GM19193 (cell line): ENCODE data around the gene MICAL1.

Source experiments
- POLR2A ChIP-seq: IDR thresholded peaks from 4 replicates; pipeline ENCODE4 v1.6.1; 2011; ENCODE audit not compliant: insufficient read depth, insufficient read length; ENCODE audit errors: extremely low read depth

The MICAL1 gene, protein sequence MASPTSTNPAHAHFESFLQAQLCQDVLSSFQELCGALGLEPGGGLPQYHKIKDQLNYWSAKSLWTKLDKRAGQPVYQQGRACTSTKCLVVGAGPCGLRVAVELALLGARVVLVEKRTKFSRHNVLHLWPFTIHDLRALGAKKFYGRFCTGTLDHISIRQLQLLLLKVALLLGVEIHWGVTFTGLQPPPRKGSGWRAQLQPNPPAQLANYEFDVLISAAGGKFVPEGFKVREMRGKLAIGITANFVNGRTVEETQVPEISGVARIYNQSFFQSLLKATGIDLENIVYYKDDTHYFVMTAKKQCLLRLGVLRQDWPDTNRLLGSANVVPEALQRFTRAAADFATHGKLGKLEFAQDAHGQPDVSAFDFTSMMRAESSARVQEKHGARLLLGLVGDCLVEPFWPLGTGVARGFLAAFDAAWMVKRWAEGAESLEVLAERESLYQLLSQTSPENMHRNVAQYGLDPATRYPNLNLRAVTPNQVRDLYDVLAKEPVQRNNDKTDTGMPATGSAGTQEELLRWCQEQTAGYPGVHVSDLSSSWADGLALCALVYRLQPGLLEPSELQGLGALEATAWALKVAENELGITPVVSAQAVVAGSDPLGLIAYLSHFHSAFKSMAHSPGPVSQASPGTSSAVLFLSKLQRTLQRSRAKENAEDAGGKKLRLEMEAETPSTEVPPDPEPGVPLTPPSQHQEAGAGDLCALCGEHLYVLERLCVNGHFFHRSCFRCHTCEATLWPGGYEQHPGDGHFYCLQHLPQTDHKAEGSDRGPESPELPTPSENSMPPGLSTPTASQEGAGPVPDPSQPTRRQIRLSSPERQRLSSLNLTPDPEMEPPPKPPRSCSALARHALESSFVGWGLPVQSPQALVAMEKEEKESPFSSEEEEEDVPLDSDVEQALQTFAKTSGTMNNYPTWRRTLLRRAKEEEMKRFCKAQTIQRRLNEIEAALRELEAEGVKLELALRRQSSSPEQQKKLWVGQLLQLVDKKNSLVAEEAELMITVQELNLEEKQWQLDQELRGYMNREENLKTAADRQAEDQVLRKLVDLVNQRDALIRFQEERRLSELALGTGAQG

GRCh38 chr6:109455437-109456110 is at the start of gene MICAL1:
Gene MICAL1, minus strand, starts transcription at chr6:109455772. Its CDS starts 1,576 bp downstream, at chr6:109454196.
- TF ChIP-seq POLR2A: peak; percentile 72

DNA sequence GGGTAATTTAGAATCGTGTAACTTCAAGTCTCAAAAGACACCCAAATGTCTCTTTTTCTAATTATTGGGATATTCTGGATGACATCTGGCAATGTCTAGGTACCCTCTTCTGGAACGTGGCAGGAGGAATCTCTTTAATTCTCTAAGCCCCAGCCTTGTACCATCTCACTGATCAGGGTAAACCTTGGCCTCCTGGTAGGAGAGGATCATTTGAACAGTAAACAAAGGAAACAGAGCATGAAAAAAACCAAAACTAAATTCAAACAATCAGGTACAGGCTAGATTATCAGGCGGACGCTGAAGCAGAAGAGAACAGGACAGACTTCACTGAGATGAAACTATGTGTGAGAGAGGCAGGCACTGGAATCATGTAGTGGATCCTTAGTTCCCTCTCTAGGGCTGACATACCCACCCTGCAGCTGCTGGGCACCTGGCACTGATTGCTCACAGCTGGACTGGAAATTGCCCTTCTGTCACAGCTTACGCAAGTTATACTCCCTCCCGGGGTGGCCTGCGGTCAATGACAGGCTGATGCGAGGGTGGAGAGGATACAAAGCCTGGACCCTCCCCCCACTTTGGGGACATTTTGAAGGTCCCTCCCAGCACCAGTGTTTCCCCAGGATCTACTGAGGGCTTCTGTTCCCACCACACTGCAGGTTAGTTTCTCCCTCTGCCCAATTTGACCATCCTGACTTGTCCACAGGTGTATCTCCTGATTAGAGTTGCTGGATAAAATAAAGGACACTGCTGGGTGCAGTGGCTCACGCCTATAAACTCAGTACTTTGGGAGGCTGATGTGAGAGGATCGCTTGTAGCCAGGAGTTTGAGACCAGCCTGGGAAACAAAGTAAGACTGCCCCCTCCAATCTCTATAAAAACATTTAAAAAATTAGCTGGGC is 48.0 kb upstream of the MICAL1 start:
- no peak for TF ChIP-seq POLR2A

DNA sequence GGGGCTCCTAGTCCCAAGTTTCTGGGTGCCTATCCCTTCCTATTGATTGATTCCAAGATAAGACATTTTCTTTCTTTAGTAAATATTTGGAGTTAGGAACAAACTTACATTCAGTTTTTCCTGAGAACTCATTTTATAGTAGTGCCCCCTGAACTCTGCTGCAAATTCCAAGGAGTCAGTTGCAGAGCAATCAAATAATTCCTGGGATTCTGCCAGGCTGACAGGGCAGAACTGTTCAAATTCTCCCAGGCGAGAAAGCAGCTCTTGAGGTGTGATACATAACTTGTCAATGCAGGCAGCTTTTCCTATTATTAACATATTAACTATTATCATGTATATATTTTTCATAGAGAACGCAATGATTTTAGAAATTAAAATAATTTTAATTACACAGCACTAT is 43.4 kb upstream of the MICAL1 start:
- TF ChIP-seq POLR2A: no peak

DNA sequence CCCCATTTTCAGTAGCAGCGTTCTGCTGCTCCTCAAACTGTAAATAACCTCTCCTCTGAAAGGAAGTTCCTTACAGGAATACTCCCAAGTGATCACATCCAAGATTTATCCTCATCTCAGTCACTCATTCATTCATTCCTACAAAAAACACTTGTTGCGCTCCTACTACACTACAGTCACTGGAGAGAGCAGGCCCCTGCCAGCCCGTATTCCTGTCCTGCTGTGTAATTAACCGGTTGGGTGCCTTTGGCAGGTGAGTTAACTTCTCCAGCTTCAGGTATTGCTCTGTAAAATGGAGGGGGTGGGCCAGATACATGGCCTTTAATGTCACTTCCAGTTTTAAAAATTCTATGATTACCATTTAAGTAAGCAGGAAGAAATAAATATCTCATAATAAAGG is 42.5 kb upstream of the MICAL1 start:
- TF ChIP-seq POLR2A: no peak

DNA sequence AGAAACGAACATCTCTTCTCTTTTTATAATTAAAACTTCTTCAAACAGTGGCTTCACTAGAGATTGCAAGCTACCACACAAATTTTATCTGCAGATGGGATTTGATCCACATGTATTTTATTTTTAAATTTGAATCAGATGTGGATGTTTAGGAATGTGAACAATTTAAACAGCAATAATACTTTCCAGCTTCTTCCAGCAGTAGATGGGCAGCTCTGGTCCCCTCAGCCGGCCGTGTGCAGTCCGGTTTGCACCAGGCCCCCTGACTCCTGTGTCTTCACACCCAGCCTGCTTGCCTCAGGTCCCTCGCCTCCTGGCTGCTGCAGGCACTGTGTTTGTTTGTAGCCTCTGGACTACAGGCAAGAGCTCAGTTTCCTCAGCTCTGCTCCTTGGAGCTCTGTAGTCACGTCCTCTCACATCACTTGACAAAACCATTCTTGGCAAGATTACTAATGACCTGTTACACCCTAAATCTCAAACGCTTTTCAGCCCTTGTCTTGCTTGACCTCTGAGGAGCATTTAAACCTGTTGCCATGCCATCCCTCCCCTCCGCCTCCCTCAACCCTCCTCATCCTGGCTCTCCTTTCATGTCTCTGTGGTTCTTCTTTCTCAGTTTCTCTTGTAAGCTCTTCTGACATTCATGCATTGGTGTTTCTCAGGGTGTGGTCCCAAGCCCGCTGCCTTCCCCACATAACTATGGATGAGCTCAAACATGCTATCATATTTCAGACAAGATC is 40.6 kb upstream of the MICAL1 start:
- no peak for TF ChIP-seq POLR2A

- TF ChIP-seq POLR2A: no peak
Measured at GRCh38 chr6:109493865-109494264, 38.3 kb upstream of the MICAL1 start.

DNA sequence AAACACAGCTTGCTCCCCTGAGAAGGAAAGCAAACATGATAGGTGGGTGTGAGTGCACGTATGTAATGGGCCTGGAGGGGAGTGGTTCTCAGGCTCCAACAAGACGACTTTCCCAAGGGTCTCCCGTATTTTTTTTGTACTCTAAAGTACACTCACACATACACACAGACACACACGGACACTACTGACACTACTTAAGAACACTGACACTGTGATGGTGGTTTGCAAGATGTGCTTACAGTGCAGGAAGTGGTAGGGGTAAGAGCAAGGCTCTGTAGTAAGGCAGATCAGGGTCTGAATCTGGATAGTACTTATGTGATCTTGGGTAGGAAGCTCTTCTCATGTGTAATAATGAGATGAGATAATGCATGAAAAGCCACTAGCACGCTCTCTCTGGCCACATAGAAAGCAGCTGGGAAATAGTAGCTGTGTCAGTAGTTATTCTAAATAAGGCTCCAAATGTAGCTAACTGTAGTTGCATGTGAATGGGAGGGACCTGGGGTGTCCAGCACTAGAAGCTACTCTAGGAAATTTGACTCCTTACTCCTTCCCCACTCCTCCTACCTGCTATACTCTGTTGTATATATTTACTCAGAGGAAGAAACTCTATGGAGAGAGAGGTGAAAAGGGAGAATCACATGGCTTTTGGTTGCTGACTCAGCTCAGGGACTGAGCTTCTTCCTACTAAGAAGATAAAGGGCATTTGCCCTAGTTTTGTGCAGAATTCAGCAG is 35.8 kb upstream of the MICAL1 start:
- no peak for TF ChIP-seq POLR2A

DNA sequence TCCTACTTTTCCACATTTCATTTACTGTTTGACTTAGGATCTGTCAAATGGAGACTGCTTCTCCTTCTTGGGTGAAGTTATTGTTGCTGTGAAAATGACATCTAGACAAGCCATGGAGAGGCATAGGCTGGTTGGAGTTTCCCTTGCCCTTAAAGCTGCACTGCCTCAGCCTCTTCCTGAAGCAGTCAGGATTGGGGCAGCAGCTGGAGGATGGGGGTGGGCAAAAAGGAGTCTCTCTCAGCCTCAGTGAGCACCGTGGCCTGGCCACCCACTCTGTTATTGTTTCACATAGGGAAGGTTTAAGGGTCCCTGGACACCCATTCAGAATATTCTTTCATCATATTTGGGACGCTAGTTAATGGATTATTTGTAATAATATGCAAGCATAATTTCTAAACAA is 35.1 kb upstream of the MICAL1 start:
- no peak for TF ChIP-seq POLR2A

DNA sequence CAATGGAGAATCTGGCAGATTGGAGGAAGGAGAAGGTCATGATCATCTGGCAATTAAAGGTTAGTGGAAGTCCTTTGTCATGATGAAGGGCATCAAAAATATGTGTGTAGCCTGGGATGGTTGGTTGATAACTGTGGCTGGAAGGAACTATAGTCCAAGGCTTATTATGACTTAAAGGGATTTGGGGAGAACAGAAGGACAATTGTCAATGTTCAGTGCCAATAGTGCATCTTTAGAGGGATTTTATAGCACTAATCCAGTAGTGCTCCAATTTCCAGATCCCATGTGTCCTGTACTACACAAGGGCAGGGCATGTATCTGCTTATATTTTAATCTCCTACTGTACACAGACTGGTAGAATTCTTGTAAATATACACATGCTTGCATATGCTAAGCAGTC is 32.4 kb upstream of the MICAL1 start:
- TF ChIP-seq POLR2A: no peak

- TF ChIP-seq POLR2A: no peak
Measured at GRCh38 chr6:109486068-109486467, 30.5 kb upstream of the MICAL1 start.

DNA sequence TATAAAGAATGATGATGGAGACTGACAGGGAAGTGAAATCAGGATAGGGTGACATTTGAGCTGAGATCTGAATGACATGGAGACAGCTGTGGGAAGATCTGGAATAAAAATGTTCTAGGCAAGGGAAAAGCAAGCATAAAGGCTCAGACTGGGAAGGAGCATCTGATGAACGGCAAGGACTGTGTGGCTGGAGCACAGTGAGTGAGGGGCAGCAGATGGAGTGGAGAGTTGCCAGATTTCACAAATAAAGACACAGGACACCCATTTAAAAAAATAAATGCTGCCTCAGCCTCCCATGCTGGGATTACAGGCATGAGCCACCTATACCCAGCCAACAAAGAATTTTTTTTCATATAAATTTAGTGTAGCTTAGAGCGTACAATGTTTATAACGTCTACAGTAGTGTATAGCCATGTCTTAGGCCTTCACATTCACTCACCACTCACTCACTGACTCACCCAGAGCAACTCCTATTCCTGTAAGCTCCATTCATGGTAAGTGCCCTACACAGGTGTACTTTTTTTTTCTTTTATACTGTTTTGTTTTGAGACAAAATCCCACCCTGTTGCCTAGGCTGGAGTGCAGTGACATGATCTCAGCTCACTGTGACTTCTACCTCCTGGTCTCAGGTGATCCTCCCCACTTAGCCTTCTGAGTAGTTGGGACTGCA is 29.8 kb upstream of the MICAL1 start:
- TF ChIP-seq POLR2A: no peak

DNA sequence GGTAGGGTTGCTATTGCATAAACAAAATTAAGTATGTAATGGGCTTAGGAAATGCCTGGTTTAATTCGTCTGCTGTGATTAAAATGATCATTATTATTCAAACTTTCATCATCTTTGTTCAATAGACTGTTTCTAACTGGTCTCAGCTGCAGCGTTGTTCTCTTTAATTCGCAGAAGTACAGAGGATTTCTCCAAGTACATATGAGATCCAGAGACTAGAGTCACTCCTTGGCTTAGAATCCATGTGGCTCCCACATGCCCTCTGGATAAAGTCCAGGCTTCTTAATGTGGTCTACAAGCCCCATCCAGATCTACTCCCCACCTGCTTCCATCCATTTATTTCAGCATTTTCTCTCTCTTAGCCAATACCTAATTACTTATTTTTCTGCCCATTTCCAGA is 28.6 kb upstream of the MICAL1 start:
- TF ChIP-seq POLR2A: no peak

GRCh38 chr6:109483735-109484057 is 28.1 kb upstream of the MICAL1 start:
- no peak for TF ChIP-seq POLR2A
